Astrocyte (in vitro differentiated cells and primary cell): ENCODE data around the gene SH3RF1. TPM values are rescaled to one million over a fixed set of nuclear protein-coding genes. Genes with fewer than 3 reads are reported as not detected.

Experiments
- DNase-seq: peaks from one replicate; pipeline ENCODE4 v3.0.0-alpha.2; 2010; ENCODE audit warnings: low read depth
- FAIRE-seq: peaks from 2 replicates; lab custom pipeline; 2011; peaks lifted over from hg19 to GRCh38; lab: Jason Lieb, UNC
- H2AFZ ChIP-seq: 2 replicates; pipeline ENCODE4 v1.6.0; 2012; ENCODE audit warnings: low read depth, low read length, inconsistent platforms
- H3K27ac ChIP-seq: 2 replicates; pipeline ENCODE4 v1.5.1; 2011; ENCODE audit warnings: low read depth, low read length, inconsistent platforms
- H3K27me3 ChIP-seq: 2 replicates; pipeline ENCODE4 v1.6.0; 2011; ENCODE audit warnings: low read length, inconsistent platforms; ENCODE audit not compliant: insufficient read depth
- H3K36me3 ChIP-seq: 2 replicates; pipeline ENCODE4 v1.5.1; 2011; ENCODE audit warnings: low read length, inconsistent platforms; ENCODE audit not compliant: insufficient read depth
- H3K4me1 ChIP-seq: 2 replicates; pipeline ENCODE4 v1.5.1; 2011; ENCODE audit warnings: low read length, inconsistent platforms; ENCODE audit not compliant: insufficient read depth
- H3K4me2 ChIP-seq: 2 replicates; pipeline ENCODE4 v1.6.0; 2012; ENCODE audit warnings: low read length, inconsistent platforms
- H3K4me3 ChIP-seq: 2 replicates; pipeline ENCODE4 v1.5.1; 2011; ENCODE audit warnings: low read depth, mild to moderate bottlenecking, low read length, inconsistent platforms; ENCODE audit not compliant: insufficient read depth
- H3K79me2 ChIP-seq: 2 replicates; pipeline ENCODE4 v1.6.0; 2012; ENCODE audit warnings: mild to moderate bottlenecking, low read length, inconsistent platforms; ENCODE audit not compliant: insufficient read depth
- H3K9ac ChIP-seq: 2 replicates; pipeline ENCODE4 v1.6.0; 2012; ENCODE audit warnings: mild to moderate bottlenecking, low read length, inconsistent platforms
- H3K9me3 ChIP-seq: 2 replicates; pipeline ENCODE4 v1.5.1; 2012; ENCODE audit warnings: low read depth, mild to moderate bottlenecking, low read length, inconsistent platforms; ENCODE audit not compliant: insufficient read depth
- H4K20me1 ChIP-seq: 2 replicates; pipeline ENCODE4 v1.6.0; 2012; ENCODE audit warnings: low read length, inconsistent platforms; ENCODE audit not compliant: insufficient read depth
- H3K27ac Mint-ChIP-seq: one replicate; pipeline ENCODE4 v1.8.0; 2021; ENCODE audit warnings: mild to moderate bottlenecking, mixed read lengths; ENCODE audit not compliant: unreplicated experiment
- H3K27me3 Mint-ChIP-seq: one replicate; pipeline ENCODE4 v1.8.0; 2021; ENCODE audit warnings: low read depth, mixed read lengths; ENCODE audit not compliant: unreplicated experiment
- H3K36me3 Mint-ChIP-seq: one replicate; pipeline ENCODE4 v1.8.0; 2021; ENCODE audit warnings: low read depth, mixed read lengths; ENCODE audit not compliant: unreplicated experiment
- H3K4me1 Mint-ChIP-seq: one replicate; pipeline ENCODE4 v1.8.0; 2021; ENCODE audit warnings: low read depth, mixed read lengths; ENCODE audit not compliant: unreplicated experiment
- H3K4me3 Mint-ChIP-seq: one replicate; pipeline ENCODE4 v1.8.0; 2021; ENCODE audit warnings: mild to moderate bottlenecking, moderate library complexity, mixed read lengths; ENCODE audit not compliant: unreplicated experiment
- H3K9me3 Mint-ChIP-seq: one replicate; pipeline ENCODE4 v1.8.0; 2021; ENCODE audit warnings: mild to moderate bottlenecking, mixed read lengths; ENCODE audit not compliant: unreplicated experiment
- EZH2 ChIP-seq: IDR thresholded peaks from 2 replicates; pipeline ENCODE4 v1.6.1; 2012; ENCODE audit warnings: mild to moderate bottlenecking, low read length, inconsistent platforms; ENCODE audit not compliant: insufficient read depth
- total RNA-seq: library from RNA; stranded (reverse); gene quantifications from 2 replicates; pipeline ENCODE4 v1.2.1, GENCODE V29; 2021
- TF ChIP-seq, protein P1 (sequence below): IDR thresholded peaks from 2 replicates; pipeline ENCODE4 v1.5.1; 2011; ENCODE audit warnings: low read depth, mild to moderate bottlenecking, inconsistent platforms, low read length, moderate library complexity; ENCODE audit not compliant: insufficient read depth

SH3RF1 gene
- total RNA-seq, 1 donor from 2014 or later = 25.9 TPM

DNA sequence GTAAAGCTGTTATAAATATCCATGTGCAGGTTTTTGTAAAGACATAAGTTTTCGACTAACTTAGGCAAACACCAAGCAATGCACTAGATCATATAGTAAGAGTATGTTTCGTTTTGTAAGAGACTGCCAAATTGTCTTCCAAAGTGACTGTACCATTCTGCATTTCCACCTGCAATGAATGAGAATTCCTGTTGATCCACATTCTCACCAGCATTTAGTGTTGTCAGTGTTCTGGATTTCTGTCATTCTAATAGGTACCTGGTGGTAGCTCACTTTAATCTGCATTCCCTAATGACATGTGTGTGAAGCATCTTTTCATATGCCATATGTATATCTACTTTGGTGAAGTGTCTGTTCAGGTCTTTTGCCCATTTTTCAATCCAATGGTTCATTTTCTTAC is 57.8 kb downstream of the SH3RF1 start:
- Mint-ChIP-seq H3K27me3 (no peaks in the 10 kb centered on the region), H3K36me3 (peaks cover 19% of the 10 kb centered on the region), H3K4me1 (peaks cover 7% of the 10 kb centered on the region), H3K4me3 (no peak overlapping the region), H3K27ac (no peak overlapping the region), H3K9me3 (peaks cover 18% of the 10 kb centered on the region)
- no peaks in the 10 kb centered on the region for H3K27me3 ChIP-seq
- H3K9ac ChIP-seq = no peak overlapping the region
- H3K4me3 ChIP-seq = no peak overlapping the region
- no peak for TF ChIP-seq EZH2
- TF ChIP-seq, protein P1, sequence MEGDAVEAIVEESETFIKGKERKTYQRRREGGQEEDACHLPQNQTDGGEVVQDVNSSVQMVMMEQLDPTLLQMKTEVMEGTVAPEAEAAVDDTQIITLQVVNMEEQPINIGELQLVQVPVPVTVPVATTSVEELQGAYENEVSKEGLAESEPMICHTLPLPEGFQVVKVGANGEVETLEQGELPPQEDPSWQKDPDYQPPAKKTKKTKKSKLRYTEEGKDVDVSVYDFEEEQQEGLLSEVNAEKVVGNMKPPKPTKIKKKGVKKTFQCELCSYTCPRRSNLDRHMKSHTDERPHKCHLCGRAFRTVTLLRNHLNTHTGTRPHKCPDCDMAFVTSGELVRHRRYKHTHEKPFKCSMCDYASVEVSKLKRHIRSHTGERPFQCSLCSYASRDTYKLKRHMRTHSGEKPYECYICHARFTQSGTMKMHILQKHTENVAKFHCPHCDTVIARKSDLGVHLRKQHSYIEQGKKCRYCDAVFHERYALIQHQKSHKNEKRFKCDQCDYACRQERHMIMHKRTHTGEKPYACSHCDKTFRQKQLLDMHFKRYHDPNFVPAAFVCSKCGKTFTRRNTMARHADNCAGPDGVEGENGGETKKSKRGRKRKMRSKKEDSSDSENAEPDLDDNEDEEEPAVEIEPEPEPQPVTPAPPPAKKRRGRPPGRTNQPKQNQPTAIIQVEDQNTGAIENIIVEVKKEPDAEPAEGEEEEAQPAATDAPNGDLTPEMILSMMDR = no peak
- H3K9me3 ChIP-seq = no peaks in the 10 kb centered on the region
- peaks cover 7% of the 10 kb centered on the region for H3K36me3 ChIP-seq
- no peak overlapping the region for H2AFZ ChIP-seq
- H3K27ac ChIP-seq = no peak overlapping the region
- H4K20me1 ChIP-seq = peaks cover 35% of the 10 kb centered on the region
- peaks cover 91% of the 10 kb centered on the region for H3K79me2 ChIP-seq
- DNase-seq = no peak
- peaks cover 8% of the 10 kb centered on the region for H3K4me1 ChIP-seq
- FAIRE-seq = peak; percentile 47
- no peak overlapping the region for H3K4me2 ChIP-seq

DNA sequence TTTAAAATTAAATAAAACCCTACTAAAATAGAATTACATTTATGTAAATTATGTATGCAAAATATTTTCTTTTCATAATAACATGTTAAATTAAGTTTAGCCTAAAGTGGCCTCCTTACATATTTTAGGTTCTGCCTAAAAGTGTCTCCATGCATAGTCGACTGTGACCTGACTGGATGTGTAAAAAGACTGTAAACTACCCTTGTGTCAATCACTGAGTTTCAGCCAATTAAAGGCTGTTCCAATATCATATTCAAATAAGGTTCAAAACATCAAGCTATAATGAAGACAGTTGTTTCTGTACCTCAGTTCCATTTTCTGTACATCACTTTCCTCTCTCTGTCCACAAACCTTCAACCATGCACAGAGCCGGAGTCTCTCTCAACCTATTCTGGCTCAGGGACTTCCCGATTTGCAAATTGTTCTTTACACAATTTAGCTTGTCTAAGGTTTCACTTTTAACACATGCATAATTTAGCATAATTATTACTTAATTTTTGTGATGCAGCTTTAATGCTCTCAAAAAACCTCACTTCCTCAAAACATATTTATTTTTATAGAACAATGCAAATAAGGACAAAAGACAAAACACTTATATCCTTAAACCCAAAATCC is 60.1 kb downstream of the SH3RF1 start:
- H3K4me1 Mint-ChIP-seq = peaks cover 14% of the 10 kb centered on the region
- TF ChIP-seq, protein P1 = no peak
- no peak for TF ChIP-seq EZH2
- H3K4me3 Mint-ChIP-seq = no peak overlapping the region
- Histone ChIP-seq H3K4me3 (no peak overlapping the region), H3K27ac (no peak overlapping the region), H3K9me3 (no peaks in the 10 kb centered on the region), H3K36me3 (peaks cover 7% of the 10 kb centered on the region), H3K4me2 (no peak overlapping the region), H3K4me1 (peaks cover 8% of the 10 kb centered on the region), H3K79me2 (peaks cover 92% of the 10 kb centered on the region), H4K20me1 (peaks cover 50% of the 10 kb centered on the region), H2AFZ (no peak overlapping the region), H3K9ac (no peak overlapping the region), H3K27me3 (no peaks in the 10 kb centered on the region)
- H3K27me3 Mint-ChIP-seq = no peaks in the 10 kb centered on the region
- no peak overlapping the region for H3K27ac Mint-ChIP-seq
- no peak for DNase-seq
- no peak for FAIRE-seq
- H3K9me3 Mint-ChIP-seq = peaks cover 18% of the 10 kb centered on the region
- peaks cover 17% of the 10 kb centered on the region for H3K36me3 Mint-ChIP-seq

DNA sequence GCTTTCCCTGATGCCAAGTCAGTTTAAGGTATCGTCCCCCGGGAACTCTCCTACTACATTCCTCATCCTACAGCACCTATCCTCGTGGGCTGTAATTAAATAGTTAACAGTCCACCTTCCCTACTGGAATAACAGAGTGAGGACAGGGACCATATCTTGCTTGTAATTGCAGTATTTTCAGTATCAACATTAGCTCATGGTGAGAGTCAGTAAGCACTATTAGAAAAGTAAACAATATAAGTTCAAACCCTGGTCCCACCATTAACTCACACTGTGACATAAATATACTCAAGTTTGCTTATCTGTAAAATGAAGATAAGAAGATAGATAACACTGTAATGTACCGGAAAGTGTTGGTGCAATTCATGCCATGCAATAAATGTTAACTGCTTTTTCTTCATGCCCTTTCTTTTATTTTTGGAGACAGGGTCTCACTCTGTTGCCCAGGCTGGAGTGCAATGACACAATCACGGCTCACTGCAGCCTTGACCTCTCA is 61.3 kb downstream of the SH3RF1 start:
- peaks cover 8% of the 10 kb centered on the region for H3K4me1 ChIP-seq
- no peaks in the 10 kb centered on the region for H3K27me3 Mint-ChIP-seq
- no peak for DNase-seq
- peaks cover 17% of the 10 kb centered on the region for H3K36me3 Mint-ChIP-seq
- peaks cover 92% of the 10 kb centered on the region for H3K79me2 ChIP-seq
- no peaks in the 10 kb centered on the region for H3K9me3 ChIP-seq
- H3K27me3 ChIP-seq = no peaks in the 10 kb centered on the region
- TF ChIP-seq, protein P1 = no peak
- no peak for TF ChIP-seq EZH2
- FAIRE-seq = no peak
- H3K4me3 ChIP-seq = no peak overlapping the region
- peaks cover 7% of the 10 kb centered on the region for H3K36me3 ChIP-seq
- H4K20me1 ChIP-seq = peaks cover 53% of the 10 kb centered on the region
- H2AFZ ChIP-seq = no peak overlapping the region
- H3K4me2 ChIP-seq = no peak overlapping the region
- no peak overlapping the region for H3K4me3 Mint-ChIP-seq
- no peak overlapping the region for H3K27ac Mint-ChIP-seq
- peaks cover 14% of the 10 kb centered on the region for H3K9me3 Mint-ChIP-seq
- H3K9ac ChIP-seq = no peak overlapping the region
- peaks cover 14% of the 10 kb centered on the region for H3K4me1 Mint-ChIP-seq
- H3K27ac ChIP-seq = no peak overlapping the region
